Gastrocnemius medialis (tissue), 4 donors: Measurements from ENCODE around the gene ARRDC3. TPM values are rescaled to one million over a fixed set of nuclear protein-coding genes. Genes with fewer than 3 reads are reported as not detected.

ENCODE experiments used
- ATAC-seq, 2 donors: fragments of 150-250 bp; one replicate each; pipeline ENCODE4 v1.9.1; 2016
- DNase-seq, 2 donors: peaks; one replicate each; pipeline ENCODE4 v3.0.0-alpha.2; 2019
- H3K27ac ChIP-seq, 4 donors: fragments of 200-600 bp; sonication (generic); 1 replicate in 1 of 4; 2 replicates in 3 of 4; pipeline ENCODE4 v1.5.1; 2016 to 2018; ENCODE audit warnings: mild to moderate bottlenecking in 2 of 4, moderate library complexity in 1 of 4
- H3K27me3 ChIP-seq, 3 donors: fragments of 200-600 bp; sonication (generic) in 2 of 3; 1 replicate in 1 of 3; 2 replicates in 2 of 3; pipeline versions ENCODE4 v1.5.1 to v1.6.0; 2016 to 2019; ENCODE audit warnings: mild to moderate bottlenecking in 1 of 3, moderate library complexity in 1 of 3
- H3K36me3 ChIP-seq, 2 donors: fragments of 200-600 bp; sonication (generic) in 1 of 2; one replicate each; pipeline ENCODE4 v1.5.1; 2017 to 2018
- H3K4me1 ChIP-seq, 2 donors: fragments of 200-600 bp; sonication (generic) in 1 of 2; one replicate each; pipeline ENCODE4 v1.5.1; 2016 to 2017; ENCODE audit warnings: mild to moderate bottlenecking in 2 of 2
- H3K4me3 ChIP-seq, 4 donors: fragments of 200-600 bp; sonication (generic) in 3 of 4; 1 replicate in 1 of 4; 2 replicates in 3 of 4; pipeline ENCODE4 v1.5.1; 2016 to 2019; ENCODE audit warnings: mild to moderate bottlenecking in 2 of 4
- H3K9me3 ChIP-seq, 3 donors: fragments of 200-600 bp; sonication (generic) in 2 of 3; 1 replicate in 1 of 3; 2 replicates in 2 of 3; pipeline ENCODE4 v1.5.1; 2016 to 2019
- POLR2A ChIP-seq, 2 donors: fragments of 450-650 bp; IDR thresholded peaks; one replicate each; pipeline ENCODE4 v1.6.1; 2017; ENCODE audit warnings: antibody characterized with exemption in 2 of 2, mild to moderate bottlenecking in 2 of 2, moderate library complexity in 2 of 2
- in situ Hi-C, 4 donors: fragments of 200-750 bp; cut with MboI; loops; one replicate each; pipeline versions ENCODE4 v1.15.0 to v1.8.0; 2017; ENCODE audit warnings: low sequenced_read_pairs in 4 of 4
- intact Hi-C: fragments of 100-400 bp; cut with DNase I; formaldehyde crosslinking; loops from one replicate; pipeline ENCODE4 v1.15.1; 2023; ENCODE audit warnings: low total_unique reads
- total RNA-seq, 4 donors: library from RNA; depleted of rRNA; stranded (reverse); fragments of >200 nt; gene quantifications; one replicate each; pipeline versions ENCODE4 v1.1.0 to v1.2.3, GENCODE V29; 2016
- TF ChIP-seq, protein P1 (sequence below), 5 experiments: fragments of 450-650 bp in 3 of 5; fragments of 200-600 bp in 2 of 5; sonication (generic) in 2 of 5; IDR thresholded peaks in 4 of 5; conservative IDR thresholded peaks in 1 of 5; 1 replicate in 4 of 5; 2 replicates in 1 of 5; pipeline ENCODE4 v1.5.1; 2016 to 2019; ENCODE audit warnings: antibody characterized with exemption in 5 of 5, mild to moderate bottlenecking in 3 of 5, moderate library complexity in 3 of 5

The ARRDC3 gene
- total RNA-seq, 4 donors from 2014 or later = 64.1 to 116 (median 87.7) TPM

DNA sequence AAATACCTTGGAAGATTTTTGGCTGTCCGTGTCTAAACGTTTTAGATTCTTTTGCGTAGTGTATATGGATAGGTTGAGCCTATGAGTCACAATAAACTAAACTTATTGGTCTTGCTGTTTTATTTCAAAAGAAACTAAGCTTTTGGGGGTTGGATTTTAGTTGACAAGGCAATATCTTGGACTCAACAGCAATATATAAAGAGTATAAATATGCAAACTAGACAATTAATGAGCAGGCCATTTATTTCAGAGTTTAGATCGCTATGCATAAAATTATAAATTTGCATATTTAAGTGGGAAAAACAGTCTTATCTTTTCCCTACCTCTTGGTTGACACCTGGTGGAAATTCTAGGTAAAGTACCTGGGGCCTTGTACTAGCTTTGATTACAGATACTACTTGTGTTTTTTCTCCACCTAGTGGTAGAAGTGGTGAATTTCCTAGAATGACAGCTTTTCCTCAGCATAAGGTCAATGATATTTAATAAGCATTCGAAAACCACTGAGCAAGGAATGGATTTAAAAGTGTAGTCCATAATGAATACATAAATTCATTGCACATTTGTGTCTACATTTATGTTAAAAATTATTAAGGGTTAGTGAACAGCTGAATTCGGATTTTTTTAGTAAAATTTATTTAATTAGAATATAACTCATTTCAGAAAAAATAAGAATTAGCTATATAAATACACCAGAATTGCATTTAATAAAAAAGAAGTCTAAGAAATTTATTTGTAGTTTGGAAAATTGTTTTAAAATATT is 1.7 kb upstream of the ARRDC3 start:
- Histone ChIP-seq H3K36me3 (no peaks in the 10 kb centered on the region), H3K27ac (peak overlapping the region; percentile 90 to 100 (median 94)), H3K4me3 (peak overlapping the region in 2 of 4 donors; percentile 84 to 96), H3K27me3 (no peaks in the 10 kb centered on the region), H3K4me1 (peaks cover 9% of the 10 kb centered on the region in 2 donors), H3K9me3 (no peaks in the 10 kb centered on the region)
- peak; percentile 9 to 32 for ATAC-seq
- intact Hi-C loops (loop anchor here (1.0 kb wide), 3 partner anchors 159 to 453 kb away; no protein-coding TSS in a partner anchor), in situ Hi-C loops (loop anchor here (5.0 to 25.0 kb wide), 8 partner anchors 160 to 973 kb away; partner anchors contain the start of gene CETN3 (in 1 of the 4))
- peak in 1 of 2 donors; percentile 10 for DNase-seq
- TF ChIP-seq, protein P1, sequence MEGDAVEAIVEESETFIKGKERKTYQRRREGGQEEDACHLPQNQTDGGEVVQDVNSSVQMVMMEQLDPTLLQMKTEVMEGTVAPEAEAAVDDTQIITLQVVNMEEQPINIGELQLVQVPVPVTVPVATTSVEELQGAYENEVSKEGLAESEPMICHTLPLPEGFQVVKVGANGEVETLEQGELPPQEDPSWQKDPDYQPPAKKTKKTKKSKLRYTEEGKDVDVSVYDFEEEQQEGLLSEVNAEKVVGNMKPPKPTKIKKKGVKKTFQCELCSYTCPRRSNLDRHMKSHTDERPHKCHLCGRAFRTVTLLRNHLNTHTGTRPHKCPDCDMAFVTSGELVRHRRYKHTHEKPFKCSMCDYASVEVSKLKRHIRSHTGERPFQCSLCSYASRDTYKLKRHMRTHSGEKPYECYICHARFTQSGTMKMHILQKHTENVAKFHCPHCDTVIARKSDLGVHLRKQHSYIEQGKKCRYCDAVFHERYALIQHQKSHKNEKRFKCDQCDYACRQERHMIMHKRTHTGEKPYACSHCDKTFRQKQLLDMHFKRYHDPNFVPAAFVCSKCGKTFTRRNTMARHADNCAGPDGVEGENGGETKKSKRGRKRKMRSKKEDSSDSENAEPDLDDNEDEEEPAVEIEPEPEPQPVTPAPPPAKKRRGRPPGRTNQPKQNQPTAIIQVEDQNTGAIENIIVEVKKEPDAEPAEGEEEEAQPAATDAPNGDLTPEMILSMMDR (IDR thresholded peaks at IDR 0.05 in 4 of 5, conservative IDR thresholded peaks at IDR 0.05 in 1 of 5) = peak; percentile 94 to 100 (median 96)
- TF ChIP-seq POLR2A (IDR thresholded peaks at IDR 0.05) = no peak

DNA sequence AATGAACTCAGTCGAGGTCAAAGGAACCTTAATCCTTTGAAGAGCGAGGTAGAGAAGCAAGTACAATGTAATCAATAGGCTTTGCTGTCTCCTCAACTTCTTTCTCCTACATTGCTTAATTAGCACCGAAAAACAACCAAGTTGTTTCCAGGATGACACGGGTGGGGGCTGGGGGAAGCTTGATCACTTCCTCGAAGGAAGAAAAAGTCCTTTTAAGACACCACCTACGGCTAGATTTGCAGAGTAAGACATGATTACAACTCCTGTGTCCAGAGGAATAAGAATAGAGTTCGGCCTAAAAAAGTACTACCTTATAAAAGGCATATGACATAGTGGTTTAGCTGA is 811 bp upstream of the ARRDC3 start:
- intact Hi-C loops = loop anchor here (1.0 kb wide), 3 partner anchors 104 to 367 kb away; no protein-coding TSS in a partner anchor
- peaks cover 11 to 13% of the 10 kb centered on the region in 2 donors for H3K4me1 ChIP-seq
- TF ChIP-seq, protein P1 (IDR thresholded peaks at IDR 0.05 in 4 of 5, conservative IDR thresholded peaks at IDR 0.05 in 1 of 5) = no peak
- TF ChIP-seq POLR2A (IDR thresholded peaks at IDR 0.05) = no peak
- H3K9me3 ChIP-seq = no peaks in the 10 kb centered on the region
- no peaks in the 10 kb centered on the region for H3K27me3 ChIP-seq
- in situ Hi-C loops = loop anchor here (10.0 to 25.0 kb wide), 4 partner anchors 159 to 972 kb away; partner anchors contain the start of gene CETN3 (in 1 of the 4)
- peak overlapping the region; percentile 67 to 96 (median 85) for H3K4me3 ChIP-seq
- DNase-seq (peak in 1 of 2 donors; percentile 32), ATAC-seq (no peak)
- no peaks in the 10 kb centered on the region for H3K36me3 ChIP-seq
- H3K27ac ChIP-seq = peak overlapping the region; percentile 90 to 100 (median 94)

DNA sequence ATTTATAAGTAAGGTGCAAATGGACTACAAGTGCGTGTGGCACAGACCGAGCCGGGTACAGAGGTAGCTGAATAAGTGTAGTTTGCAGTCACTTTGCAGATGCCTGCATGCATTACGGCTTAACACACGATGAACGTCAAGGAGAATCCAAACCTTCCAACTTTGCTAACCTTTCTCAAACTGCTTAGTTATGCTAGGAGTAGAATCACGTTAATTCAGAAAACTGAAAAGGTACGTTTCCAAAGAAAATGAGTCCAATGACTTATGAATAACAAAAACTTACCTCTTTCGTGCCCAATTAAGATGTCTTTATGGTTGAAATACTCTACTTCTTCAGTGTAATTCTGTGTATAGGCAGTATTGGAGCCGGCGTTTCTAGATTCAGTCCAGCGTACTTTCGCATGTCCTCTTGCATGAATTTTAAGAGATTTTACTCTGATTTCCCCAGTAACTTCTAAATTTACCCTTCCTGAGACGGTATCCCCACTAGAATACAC is 539 bp downstream of the ARRDC3 start:
- ATAC-seq (no peak), DNase-seq (peak in 1 of 2 donors; percentile 23)
- no peaks in the 10 kb centered on the region for H3K9me3 ChIP-seq
- peak overlapping the region; percentile 90 to 100 (median 94) for H3K27ac ChIP-seq
- TF ChIP-seq, protein P1 (IDR thresholded peaks at IDR 0.05 in 4 of 5, conservative IDR thresholded peaks at IDR 0.05 in 1 of 5) = no peak
- no peak for TF ChIP-seq POLR2A (IDR thresholded peaks at IDR 0.05)
- in situ Hi-C loops (loop anchor here (10.0 to 25.0 kb wide), 4 partner anchors 158 to 970 kb away; partner anchors contain the start of gene CETN3 (in 1 of the 4)), intact Hi-C loops (loop anchor here (1.0 kb wide), 2 partner anchors 102 to 365 kb away; no protein-coding TSS in a partner anchor)
- peaks cover 22 to 27% of the 10 kb centered on the region in 2 donors for H3K4me1 ChIP-seq
- no peaks in the 10 kb centered on the region for H3K27me3 ChIP-seq
- peak overlapping the region; percentile 67 to 96 (median 85) for H3K4me3 ChIP-seq
- H3K36me3 ChIP-seq = peaks cover 0 to 9% of the 10 kb centered on the region in 2 donors

DNA sequence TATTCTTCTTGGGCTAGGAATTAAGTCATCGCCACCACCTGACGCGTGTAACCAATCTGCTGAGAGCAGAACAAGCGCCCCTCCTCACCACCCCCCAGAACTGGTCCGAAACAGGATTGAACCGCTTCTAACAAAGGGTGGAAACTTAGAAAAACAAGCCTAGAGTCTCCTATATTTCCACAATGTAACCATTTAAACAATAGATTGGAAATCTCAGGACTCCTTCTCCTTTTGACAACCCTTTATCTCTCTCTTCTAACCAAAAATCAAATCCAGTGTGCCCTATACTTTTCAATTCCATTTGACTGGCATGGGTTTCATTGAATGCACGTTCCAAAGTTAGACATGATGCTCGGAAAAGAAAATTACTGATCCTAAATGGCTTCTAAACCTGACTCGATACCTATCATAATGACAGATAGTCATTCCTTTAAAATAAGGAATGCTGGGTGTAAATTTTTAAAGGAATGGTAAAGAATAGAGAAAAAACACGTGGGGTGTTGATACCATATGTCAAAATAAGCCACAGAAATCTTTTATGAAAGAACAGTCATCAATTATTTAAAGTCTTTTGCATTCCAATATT is 1.2 kb downstream of the ARRDC3 start:
- peak overlapping the region; percentile 90 to 100 (median 94) for H3K27ac ChIP-seq
- H3K4me1 ChIP-seq = peaks cover 22 to 34% of the 10 kb centered on the region in 2 donors
- intact Hi-C loops = no loop called here
- H3K36me3 ChIP-seq = peaks cover 0 to 16% of the 10 kb centered on the region in 2 donors
- no peaks in the 10 kb centered on the region for H3K9me3 ChIP-seq
- H3K27me3 ChIP-seq = no peaks in the 10 kb centered on the region
- DNase-seq = peak; percentile 68 to 74
- peak in 1 of 2 donors; percentile 29 for ATAC-seq
- peak overlapping the region; percentile 67 to 96 (median 85) for H3K4me3 ChIP-seq
- in situ Hi-C loops = loop anchor here (10.0 to 25.0 kb wide), 4 partner anchors 157 to 970 kb away; partner anchors contain the start of gene CETN3 (in 1 of the 4)
- TF ChIP-seq, protein P1 (IDR thresholded peaks at IDR 0.05 in 4 of 5, conservative IDR thresholded peaks at IDR 0.05 in 1 of 5) = no peak
- TF ChIP-seq POLR2A (IDR thresholded peaks at IDR 0.05) = peak in 1 of 2 donors; percentile 17
